ENCODE results near the gene SELENOO. TPM values are rescaled to one million over a fixed set of nuclear protein-coding genes. Genes with fewer than 3 reads are reported as not detected.

The SELENOO gene
- total and polyA plus RNA-seq, 2 of the 13 experiments (the other 11 are each of a cell fraction or from before 2014, with no cell fraction given): 14.4 to 19.0 TPM

- H3K36me3 ChIP-seq (replicated peaks in 1 of 2; ENCODE audit: control insufficient read depth in 1 of 2, insufficient read depth in 2 of 2, low read length in 2 of 2): no peaks in the 10 kb centered on the region
- no peaks in the 10 kb centered on the region for H3K9me3 ChIP-seq (ENCODE audit: low read length)
- no peak overlapping the region for H3K4me3 ChIP-seq (replicated peaks in 1 of 3; ENCODE audit: insufficient read depth in 1 of 3, low read depth in 2 of 3, low read length in 3 of 3)
- ChIA-PET POLR2A (no interaction called here), CTCF (ENCODE audit: low intra/inter-chr PET ratio, low total read pairs) (no interaction called here)
- ATAC-seq (no peak), FAIRE-seq (no peak), DNase-seq (ENCODE audit: low spot score) (no peak)
- no peak overlapping the region for H3K4me2 ChIP-seq (ENCODE audit: low read depth, low read length)
- in situ Hi-C loops (cut with HindIII; ENCODE audit: extremely low pct_ligation_motif_present, low pct_unique_long_range_greater_than_20kb): no loop called here
- H3K79me2 ChIP-seq (ENCODE audit: insufficient read depth, low read length): no peaks in the 10 kb centered on the region
- H3K9ac ChIP-seq (ENCODE audit: insufficient read depth, low read depth, low read length): no peak overlapping the region
- H4K20me1 ChIP-seq (ENCODE audit: insufficient read depth, low read length): no peaks in the 10 kb centered on the region
- no peak overlapping the region for H3K27ac ChIP-seq (ENCODE audit: extremely low read length, insufficient read depth, low read length)
- no TSS peak for BruUV-seq (replicated peaks)
- H2AFZ ChIP-seq (ENCODE audit: low read length): no peak overlapping the region
- no peaks in the 10 kb centered on the region for H3K4me1 ChIP-seq (ENCODE audit: insufficient read depth, low read length)
- peaks cover 1 to 29% of the 10 kb centered on the region in 2 experiments; a peak in 4 of 5 replicates for H3K27me3 ChIP-seq (ENCODE audit: control insufficient read depth in 1 of 2, insufficient read depth in 2 of 2, low read length in 2 of 2)
- intact Hi-C loops (cut with micrococcal nuclease; ENCODE audit: unreplicated experiment): no loop called here
- WGBS (ENCODE audit: low lambda C conversion rate): no CpG with 5 or more reads among the region's 10 CpGs
- TF ChIP-seq CHD2 (IDR thresholded peaks at IDR 0.05; ENCODE audit: low read depth, low read length) (no peak), RXRA (CRISPR knock-in tag; IDR thresholded peaks at IDR 0.05) (no peak), BATF2 (CRISPR knock-in tag; IDR thresholded peaks at IDR 0.05) (no peak), ZNF136 (CRISPR knock-in tag; IDR thresholded peaks at IDR 0.05; ENCODE audit: low read depth) (no peak), SPEN (CRISPR knock-in tag; IDR thresholded peaks at IDR 0.05; ENCODE audit: low read depth) (no peak), ZNF775 (CRISPR knock-in tag; IDR thresholded peaks at IDR 0.05; ENCODE audit: borderline replicate concordance) (no peak), TBX3 (IDR thresholded peaks at IDR 0.05; ENCODE audit: borderline replicate concordance) (no peak), ZNF512B (CRISPR knock-in tag; IDR thresholded peaks at IDR 0.05; ENCODE audit: borderline replicate concordance) (no peak), PPARG (CRISPR knock-in tag; conservative IDR thresholded peaks at IDR 0.05) (no peak), HMGXB3 (CRISPR knock-in tag; IDR thresholded peaks at IDR 0.05; ENCODE audit: borderline replicate concordance) (no peak), ATF6 (CRISPR knock-in tag; conservative IDR thresholded peaks at IDR 0.05) (no peak), SAP130 (CRISPR knock-in tag; IDR thresholded peaks at IDR 0.05; ENCODE audit: low read depth) (no peak), MAZ (IDR thresholded peaks at IDR 0.05; ENCODE audit: borderline replicate concordance, low read depth, low read length) (no peak), MAZ (CRISPR knock-in tag; IDR thresholded peaks at IDR 0.05; ENCODE audit: low read depth) (no peak)
Measured at GRCh38 chr22:50162391-50162956, 38.3 kb upstream of the SELENOO start.

Data from HepG2 (cell line).